Skeletal muscle cell (primary cell): Measurements from ENCODE around the gene SLC10A6.
"Not testable (repeated sequence)": the region's sequence is repeated elsewhere in the genome, so short reads cannot be mapped to it uniquely, and the experiment has no call there.

Experiments
- DNase-seq: peaks from one replicate; pipeline ENCODE4 v3.0.0-alpha.2; 2010; ENCODE audit warnings: low read depth
- H3K4me3 ChIP-seq: 2 replicates; pipeline ENCODE4 v1.5.1; 2011; ENCODE audit warnings: low read depth, mild to moderate bottlenecking, control low read depth, low read length, moderate library complexity

SLC10A6 gene

GRCh38 chr4:86848732-86849619 is at the start of gene SLC10A6:
SLC10A6 (minus strand) TSS chr4:86849384; CDS start chr4:86849115, 269 bp downstream.
- H3K4me3 ChIP-seq = no peak within 1 kb of the TSS
- DNase-seq = no peak

- no peak for DNase-seq
- no peak overlapping the region for H3K4me3 ChIP-seq
Measured at GRCh38 chr4:86898562-86898961, 49.4 kb upstream of the SLC10A6 start.

- no peak overlapping the region for H3K4me3 ChIP-seq
- no peak for DNase-seq
Measured at GRCh38 chr4:86896596-86896995, 47.4 kb upstream of the SLC10A6 start.

GRCh38 chr4:86895692-86896488 is 46.7 kb upstream of the SLC10A6 start:
- no peak overlapping the region for H3K4me3 ChIP-seq
- DNase-seq = peak; percentile 29

- DNase-seq = no peak
- H3K4me3 ChIP-seq = no peak overlapping the region
Measured at GRCh38 chr4:86894455-86894854, 45.3 kb upstream of the SLC10A6 start.

GRCh38 chr4:86893136-86893535 is 44.0 kb upstream of the SLC10A6 start:
- DNase-seq = no peak
- no peak overlapping the region for H3K4me3 ChIP-seq

GRCh38 chr4:86892636-86892960 is 43.4 kb upstream of the SLC10A6 start:
- no peak for DNase-seq

GRCh38 chr4:86891762-86892635 is 42.8 kb upstream of the SLC10A6 start, which contains the start of gene C4orf36:
C4orf36 (minus strand) TSS chr4:86892422; CDS start chr4:86891520, 902 bp downstream.
- peak within 1 kb of the TSS; percentile 73 for H3K4me3 ChIP-seq
- DNase-seq = no peak

More at GRCh38 chr4:86892636-86892960, 43.4 kb upstream of the SLC10A6 start:
- H3K4me3 ChIP-seq = peak overlapping the region; percentile 73

GRCh38 chr4:86890790-86891189 is 41.6 kb upstream of the SLC10A6 start:
- DNase-seq = no peak
- H3K4me3 ChIP-seq = no peak overlapping the region

- no peak overlapping the region for H3K4me3 ChIP-seq
- no peak for DNase-seq
Measured at GRCh38 chr4:86879641-86880040, 30.5 kb upstream of the SLC10A6 start.

- no peak for DNase-seq
- H3K4me3 ChIP-seq = no peak overlapping the region
Measured at GRCh38 chr4:86878640-86879039, 29.5 kb upstream of the SLC10A6 start.

- no peak overlapping the region for H3K4me3 ChIP-seq
- DNase-seq = no peak
Measured at GRCh38 chr4:86876894-86877685, 27.9 kb upstream of the SLC10A6 start.

- not testable (repeated sequence) for H3K4me3 ChIP-seq, DNase-seq
Measured at GRCh38 chr4:86875436-86875835, 26.3 kb upstream of the SLC10A6 start.

GRCh38 chr4:86872135-86872534 is 23.0 kb upstream of the SLC10A6 start:
- H3K4me3 ChIP-seq = no peak overlapping the region
- no peak for DNase-seq

- H3K4me3 ChIP-seq = no peak overlapping the region
- no peak for DNase-seq
Measured at GRCh38 chr4:86870442-86871069, 21.4 kb upstream of the SLC10A6 start.

GRCh38 chr4:86857341-86858052 is 8.3 kb upstream of the SLC10A6 start:
- DNase-seq = no peak
- no peak overlapping the region for H3K4me3 ChIP-seq

GRCh38 chr4:86856896-86857295 is 7.7 kb upstream of the SLC10A6 start:
- DNase-seq = no peak
- H3K4me3 ChIP-seq = no peak overlapping the region

- H3K4me3 ChIP-seq = no peak overlapping the region
- no peak for DNase-seq
Measured at GRCh38 chr4:86855572-86855971, 6.4 kb upstream of the SLC10A6 start.
